Measurements from ENCODE around the gene H1-8. TPM values are rescaled to one million over a fixed set of nuclear protein-coding genes. Genes with fewer than 3 reads are reported as not detected.

Gene H1-8
- total and polyA plus RNA-seq, 9 donors: 0.27 TPM; not detected in 8

- Histone ChIP-seq H3K9me3 (no peaks in the 10 kb centered on the region), H3K4me3 (no peak overlapping the region), H3K27me3 (no peaks in the 10 kb centered on the region), H3K27ac (peak overlapping the region in 1 of 2 donors; percentile 74), H3K36me3 (no peaks in the 10 kb centered on the region), H3K4me1 (ENCODE audit: insufficient read depth) (peaks cover 53% of the 10 kb centered on the region)
- TF ChIP-seq EP300 (IDR thresholded peaks at IDR 0.05): no peak
- no peak for TF ChIP-seq POLR2A (IDR thresholded peaks at IDR 0.05)
- no peak for TF ChIP-seq CTCF (IDR thresholded peaks at IDR 0.05)
- no peak for DNase-seq
- 17 to 21% (median 20%) methylated on average over 10 of the region's 10 CpGs for WGBS, 3 donors
- intact Hi-C loops (cut with DNase I): no loop called here
Measured at GRCh38 chr3:129594409-129594808, 51.4 kb downstream of the H1-8 start.

GRCh38 chr3:129594907-129595390 is 52.0 kb downstream of the H1-8 start:
- WGBS, 3 donors: 66 to 78% (median 77%) methylated on average over 6 of the region's 6 CpGs
- Histone ChIP-seq H3K4me3 (no peak overlapping the region), H3K27ac (peak overlapping the region; percentile 58 to 74), H3K9me3 (no peaks in the 10 kb centered on the region), H3K36me3 (no peaks in the 10 kb centered on the region), H3K27me3 (no peaks in the 10 kb centered on the region), H3K4me1 (ENCODE audit: insufficient read depth) (peaks cover 53% of the 10 kb centered on the region)
- no peak for TF ChIP-seq CTCF (IDR thresholded peaks at IDR 0.05)
- no peak for TF ChIP-seq EP300 (IDR thresholded peaks at IDR 0.05)
- TF ChIP-seq POLR2A (IDR thresholded peaks at IDR 0.05): no peak
- DNase-seq: no peak
- intact Hi-C loops (cut with DNase I): loop anchor here in 1 of 4 donors (5.0 kb wide), 1 partner anchor 33 kb away; no protein-coding TSS in a partner anchor

GRCh38 chr3:129595544-129596193 is 52.7 kb downstream of the H1-8 start:
- Histone ChIP-seq H3K27me3 (no peaks in the 10 kb centered on the region), H3K9me3 (no peaks in the 10 kb centered on the region), H3K4me1 (ENCODE audit: insufficient read depth) (peaks cover 53% of the 10 kb centered on the region), H3K4me3 (no peak overlapping the region), H3K27ac (peak overlapping the region; percentile 58 to 74), H3K36me3 (no peaks in the 10 kb centered on the region)
- WGBS, 3 donors: 41 to 54% (median 51%) methylated on average over 10 of the region's 10 CpGs
- intact Hi-C loops (cut with DNase I): loop anchor here in 1 of 4 donors (5.0 kb wide), 1 partner anchor 33 kb away; no protein-coding TSS in a partner anchor
- TF ChIP-seq EP300 (IDR thresholded peaks at IDR 0.05): no peak
- TF ChIP-seq CTCF (IDR thresholded peaks at IDR 0.05): no peak
- no peak for TF ChIP-seq POLR2A (IDR thresholded peaks at IDR 0.05)
- peak in 1 of 5 donors; percentile 49 for DNase-seq

- TF ChIP-seq POLR2A (IDR thresholded peaks at IDR 0.05): no peak
- no peak for TF ChIP-seq CTCF (IDR thresholded peaks at IDR 0.05)
- TF ChIP-seq EP300 (IDR thresholded peaks at IDR 0.05): no peak
- no peak overlapping the region for H3K4me3 ChIP-seq
- intact Hi-C loops (cut with DNase I): loop anchor here in 1 of 4 donors (5.0 kb wide), 1 partner anchor 34 kb away; no protein-coding TSS in a partner anchor
- H3K4me1 ChIP-seq (ENCODE audit: insufficient read depth): peaks cover 53% of the 10 kb centered on the region
- no peaks in the 10 kb centered on the region for H3K27me3 ChIP-seq
- no peaks in the 10 kb centered on the region for H3K36me3 ChIP-seq
- WGBS, 3 donors: 18 to 22% (median 19%) methylated on average over 26 to 27 of the region's 27 CpGs
- no peaks in the 10 kb centered on the region for H3K9me3 ChIP-seq
- peak overlapping the region; percentile 30 to 74 for H3K27ac ChIP-seq
- peak; percentile 87 to 93 (median 89) for DNase-seq
Measured at GRCh38 chr3:129596194-129597086, 53.5 kb downstream of the H1-8 start.
